ENCODE data around the gene CD163L1. TPM values are rescaled to one million over a fixed set of nuclear protein-coding genes. Genes with fewer than 3 reads are reported as not detected.

Gene CD163L1
- total RNA-seq, 1 donor from 2014 or later: not detected

GRCh38 chr12:7448099-7448498 lies 4.1 kb upstream of the CD163L1 start:
- H3K4me3 ChIP-seq: no peak overlapping the region
- no peaks in the 10 kb centered on the region for H3K4me1 ChIP-seq
- no peak overlapping the region for H3K4me2 ChIP-seq
- H2AFZ ChIP-seq (replicated peaks): no peak overlapping the region
- H3F3A ChIP-seq (ENCODE audit: low read depth): no peaks in the 10 kb centered on the region
- H3K36me3 ChIP-seq: no peaks in the 10 kb centered on the region
- H3K79me2 ChIP-seq (ENCODE audit: low read depth): no peaks in the 10 kb centered on the region
- H4K20me1 ChIP-seq (ENCODE audit: low read depth): no peaks in the 10 kb centered on the region
- no peak for DNase-seq (ENCODE audit: low spot score)
- TF ChIP-seq EZH2 (IDR thresholded peaks at IDR 0.05) (no peak), EZH2phosphoT487 (IDR thresholded peaks at IDR 0.05) (no peak), CTCF (IDR thresholded peaks at IDR 0.05) (no peak)
- Mint-ChIP-seq H3K27me3 (ENCODE audit: insufficient read depth, low read depth) (no peaks in the 10 kb centered on the region), H3K4me3 (no peak overlapping the region), H3K36me3 (no peaks in the 10 kb centered on the region), H3K9me3 (no peaks in the 10 kb centered on the region), H3K27ac (no peak overlapping the region), H3K4me1 (no peaks in the 10 kb centered on the region)
- H3K9me3 ChIP-seq (ENCODE audit: low read depth): no peaks in the 10 kb centered on the region
- H3K9ac ChIP-seq: no peak overlapping the region
- no peaks in the 10 kb centered on the region for H3K27me3 ChIP-seq
- no peak overlapping the region for H3K27ac ChIP-seq

- H3K36me3 Mint-ChIP-seq: no peaks in the 10 kb centered on the region
- DNase-seq (ENCODE audit: low spot score): no peak
Observed at GRCh38 chr12:7444537-7444936, 584 bp upstream of the CD163L1 start.

GRCh38 chr12:7441216-7441615 lies 2.7 kb downstream of the CD163L1 start:
- no peak for TF ChIP-seq EZH2 (IDR thresholded peaks at IDR 0.05)
- no peak for TF ChIP-seq EZH2phosphoT487 (IDR thresholded peaks at IDR 0.05)
- TF ChIP-seq CTCF (IDR thresholded peaks at IDR 0.05): no peak
- H3K4me1 ChIP-seq: no peaks in the 10 kb centered on the region
- no peak overlapping the region for H3K4me3 ChIP-seq
- no peaks in the 10 kb centered on the region for H3K4me1 Mint-ChIP-seq
- peaks cover 5% of the 10 kb centered on the region for H3K9me3 Mint-ChIP-seq
- no peak for DNase-seq (ENCODE audit: low spot score)
- no peaks in the 10 kb centered on the region for H3K9me3 ChIP-seq (ENCODE audit: low read depth)
- no peak overlapping the region for H3K4me3 Mint-ChIP-seq
- no peak overlapping the region for H3K27ac Mint-ChIP-seq
- no peaks in the 10 kb centered on the region for H3K36me3 ChIP-seq
- peaks cover 3% of the 10 kb centered on the region for H3K27me3 Mint-ChIP-seq (ENCODE audit: insufficient read depth, low read depth)
- H4K20me1 ChIP-seq (ENCODE audit: low read depth): no peaks in the 10 kb centered on the region
- peaks cover 8% of the 10 kb centered on the region for H3F3A ChIP-seq (ENCODE audit: low read depth)
- no peak overlapping the region for H3K9ac ChIP-seq
- no peak overlapping the region for H3K27ac ChIP-seq
- H3K27me3 ChIP-seq: peaks cover 4% of the 10 kb centered on the region
- no peaks in the 10 kb centered on the region for H3K79me2 ChIP-seq (ENCODE audit: low read depth)
- no peak overlapping the region for H2AFZ ChIP-seq (replicated peaks)
- no peaks in the 10 kb centered on the region for H3K36me3 Mint-ChIP-seq
- H3K4me2 ChIP-seq: no peak overlapping the region

More at GRCh38 chr12:7444537-7444936, 584 bp upstream of the CD163L1 start:
- H2AFZ ChIP-seq (replicated peaks): no peak overlapping the region
- Mint-ChIP-seq H3K4me1 (no peaks in the 10 kb centered on the region), H3K4me3 (no peak overlapping the region), H3K27me3 (ENCODE audit: insufficient read depth, low read depth) (peaks cover 2% of the 10 kb centered on the region), H3K9me3 (peaks cover 3% of the 10 kb centered on the region), H3K27ac (no peak overlapping the region)
- no peak overlapping the region for H3K27ac ChIP-seq
- H3F3A ChIP-seq (ENCODE audit: low read depth): peaks cover 5% of the 10 kb centered on the region
- TF ChIP-seq EZH2phosphoT487 (IDR thresholded peaks at IDR 0.05) (no peak), EZH2 (IDR thresholded peaks at IDR 0.05) (no peak), CTCF (IDR thresholded peaks at IDR 0.05) (no peak)
- no peaks in the 10 kb centered on the region for H3K9me3 ChIP-seq (ENCODE audit: low read depth)
- H4K20me1 ChIP-seq (ENCODE audit: low read depth): no peaks in the 10 kb centered on the region
- no peak overlapping the region for H3K4me2 ChIP-seq
- no peaks in the 10 kb centered on the region for H3K36me3 ChIP-seq
- H3K4me3 ChIP-seq: no peak overlapping the region
- no peaks in the 10 kb centered on the region for H3K4me1 ChIP-seq
- peaks cover 4% of the 10 kb centered on the region for H3K27me3 ChIP-seq
- no peaks in the 10 kb centered on the region for H3K79me2 ChIP-seq (ENCODE audit: low read depth)
- H3K9ac ChIP-seq: no peak overlapping the region

Measured in neural progenitor cell (in vitro differentiated cells).